HG02642 (cell line): ENCODE results near the gene PPFIBP1.
"Not testable (repeated sequence)": the region's sequence is repeated elsewhere in the genome, so short reads cannot be mapped to it uniquely, and the experiment has no call there.

Experiments
- ATAC-seq: cut with Tn5 transposase; IDR thresholded peaks from one replicate; pipeline ENCODE4 v1.9.1; 2021; ENCODE audit warnings: mild to moderate bottlenecking; ENCODE audit not compliant: unreplicated experiment, poor library complexity

The PPFIBP1 gene

GRCh38 chr12:27644158-27644845, 120.3 kb downstream of the PPFIBP1 start:
- ATAC-seq, result no peak

- ATAC-seq, result no peak
These were observed 121.7 kb downstream of the PPFIBP1 start for GRCh38 chr12:27645671-27646070.

- no peak for ATAC-seq
These were observed 122.1 kb downstream of the PPFIBP1 start for GRCh38 chr12:27646149-27646548.

- no peak for ATAC-seq
These were observed 126.0 kb downstream of the PPFIBP1 start for GRCh38 chr12:27650011-27650410.

- ATAC-seq, result no peak
These were observed 127.2 kb downstream of the PPFIBP1 start for GRCh38 chr12:27651201-27651600.

GRCh38 chr12:27652174-27652763, 128.3 kb downstream of the PPFIBP1 start:
- no peak for ATAC-seq

- ATAC-seq, result no peak
These were observed 129.7 kb downstream of the PPFIBP1 start for GRCh38 chr12:27653661-27654060.

GRCh38 chr12:27655476-27655875, 131.5 kb downstream of the PPFIBP1 start:
- ATAC-seq, result not testable (repeated sequence)

- ATAC-seq, result no peak
These were observed 133.3 kb downstream of the PPFIBP1 start for GRCh38 chr12:27657296-27657695.

GRCh38 chr12:27665704-27666103, 141.7 kb downstream of the PPFIBP1 start:
- no peak for ATAC-seq

GRCh38 chr12:27666510-27666909, 142.5 kb downstream of the PPFIBP1 start:
- ATAC-seq, result no peak

GRCh38 chr12:27667540-27667939, 143.5 kb downstream of the PPFIBP1 start:
- ATAC-seq, result no peak

- no peak for ATAC-seq
These were observed 148.0 kb downstream of the PPFIBP1 start for GRCh38 chr12:27672051-27672450.

GRCh38 chr12:27672643-27673042, 148.6 kb downstream of the PPFIBP1 start:
- no peak for ATAC-seq

- no peak for ATAC-seq
These were observed 149.2 kb downstream of the PPFIBP1 start for GRCh38 chr12:27673101-27673718.

- no peak for ATAC-seq
These were observed 151.0 kb downstream of the PPFIBP1 start for GRCh38 chr12:27674989-27675388.

- ATAC-seq, result no peak
These were observed 156.6 kb downstream of the PPFIBP1 start for GRCh38 chr12:27680619-27681018.

GRCh38 chr12:27682534-27682933, 158.5 kb downstream of the PPFIBP1 start:
- ATAC-seq, result no peak

- no peak for ATAC-seq
These were observed 161.3 kb downstream of the PPFIBP1 start for GRCh38 chr12:27685274-27685673.

- ATAC-seq, result no peak
These were observed 162.1 kb downstream of the PPFIBP1 start for GRCh38 chr12:27686147-27686546.

- no peak for ATAC-seq
These were observed 164.7 kb downstream of the PPFIBP1 start for GRCh38 chr12:27688671-27689070.
